Left ventricle myocardium superior (tissue), 1 donor: Measurements from ENCODE around the gene ZBTB38. TPM values are rescaled to one million over a fixed set of nuclear protein-coding genes. Genes with fewer than 3 reads are reported as not detected.

Experiments used
- ATAC-seq: fragments of 200-7000 bp; cut with Tn5 transposase; one replicate; pipeline ENCODE4 v1.9.1; 2020; ENCODE audit warnings: mild to moderate bottlenecking, moderate library complexity
- DNase-seq: peaks from one replicate; pipeline ENCODE4 v3.0.0-alpha.2; 2020
- intact Hi-C: fragments of 100-400 bp; cut with micrococcal nuclease; formaldehyde crosslinking; loops from one replicate; pipeline ENCODE4 v1.11.0; 2022
- total RNA-seq: library from RNA; stranded (reverse); fragmentation: NEBNext Ultra II Directional; extraction: Animal tissue kit (Norgen Biotek cat#: 25700); gene quantifications from one replicate; pipeline ENCODE4 v1.2.1, GENCODE V29; 2021
- donor health status: DM: no; HTN: yes; CAD: no; lungs with severe emphysema.

The ZBTB38 gene
- total RNA-seq, 1 donor from 2014 or later: 105 TPM

DNA sequence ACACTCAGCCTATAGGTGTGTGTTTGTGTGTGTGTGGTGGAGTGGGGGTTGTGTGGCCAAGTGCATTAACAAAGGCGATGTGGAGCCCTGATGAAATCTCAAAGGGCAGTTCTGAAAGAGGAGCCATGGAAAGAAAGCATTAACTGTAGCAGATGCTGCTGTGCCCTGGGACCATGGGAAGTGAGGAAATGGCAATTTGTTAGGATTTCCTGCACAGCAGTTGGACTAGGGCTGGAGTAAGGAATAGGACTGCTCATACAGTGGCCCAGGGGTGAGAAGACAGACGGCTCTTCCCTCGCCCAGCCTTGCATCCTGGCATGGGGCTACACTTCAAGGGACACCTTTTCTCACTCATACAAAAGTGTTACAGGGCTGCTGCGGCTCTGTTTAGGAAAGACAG lies 12.3 kb upstream of the ZBTB38 start:
- no peak for ATAC-seq
- intact Hi-C loops: no loop called here

DNA sequence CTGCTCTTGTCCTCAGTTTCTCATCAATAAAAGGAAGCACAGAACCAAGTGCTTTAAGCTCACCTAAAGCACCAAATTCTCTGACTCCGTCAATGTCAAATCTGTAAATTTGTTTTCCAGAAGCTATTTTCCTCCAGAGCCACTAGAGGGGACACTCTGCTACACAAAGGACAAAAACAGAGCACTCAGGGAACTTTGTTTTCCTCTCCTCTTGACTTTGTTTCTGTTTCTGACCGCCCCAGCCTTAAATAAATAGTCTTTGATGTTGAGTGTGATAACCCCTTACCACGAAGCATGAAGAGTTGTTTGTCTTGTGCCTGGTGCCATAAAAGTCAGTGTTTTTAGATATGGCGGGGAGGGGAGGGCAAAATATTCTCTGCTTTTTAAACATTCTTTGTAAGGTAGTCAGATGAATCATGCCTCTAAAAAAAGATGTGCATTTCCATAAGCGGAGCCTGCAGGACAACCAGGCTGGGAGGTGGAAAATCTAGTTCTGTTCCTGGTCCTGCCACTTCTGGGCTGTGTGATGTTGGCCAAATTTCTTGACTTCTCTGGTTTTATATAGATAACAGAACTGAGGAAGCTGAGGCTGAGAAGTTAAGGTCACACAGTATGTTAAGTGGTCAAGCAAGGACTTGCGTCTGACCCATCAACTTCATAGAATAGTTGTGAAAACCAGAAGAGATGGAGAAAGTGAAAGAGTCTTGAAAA lies 7.3 kb upstream of the ZBTB38 start:
- peak; percentile 84 for ATAC-seq
- no peak for DNase-seq

More for the DNA sequence above, 12.3 kb upstream of the ZBTB38 start:
- no peak for DNase-seq

DNA sequence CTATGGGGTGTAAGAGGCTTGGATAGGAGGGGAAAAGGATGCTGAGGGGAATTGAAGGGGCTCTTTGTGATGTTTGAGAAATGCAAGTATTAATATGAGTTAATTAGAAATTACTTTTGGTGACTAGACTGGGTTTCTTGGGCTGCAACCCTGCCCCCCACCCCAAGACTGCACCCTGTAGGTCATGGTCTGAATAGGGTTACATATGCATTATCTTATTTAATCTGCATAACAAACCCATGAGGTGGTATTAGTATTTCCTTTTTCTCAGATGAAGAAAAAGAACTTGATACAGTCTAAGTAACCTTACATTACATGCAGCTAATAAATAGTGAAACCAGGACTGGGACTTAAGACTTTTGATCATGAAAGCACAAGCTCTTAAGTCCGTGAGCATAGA lies 5.6 kb upstream of the ZBTB38 start:
- ATAC-seq: no peak
- intact Hi-C loops: loop anchor here (10.0 kb wide), 1 partner anchor 48 kb away; no protein-coding TSS in a partner anchor

More for the DNA sequence above, 7.3 kb upstream of the ZBTB38 start:
- intact Hi-C loops: loop anchor here (2.0 to 10.0 kb wide), 2 partner anchors 46 to 92 kb away; no protein-coding TSS in a partner anchor

DNA sequence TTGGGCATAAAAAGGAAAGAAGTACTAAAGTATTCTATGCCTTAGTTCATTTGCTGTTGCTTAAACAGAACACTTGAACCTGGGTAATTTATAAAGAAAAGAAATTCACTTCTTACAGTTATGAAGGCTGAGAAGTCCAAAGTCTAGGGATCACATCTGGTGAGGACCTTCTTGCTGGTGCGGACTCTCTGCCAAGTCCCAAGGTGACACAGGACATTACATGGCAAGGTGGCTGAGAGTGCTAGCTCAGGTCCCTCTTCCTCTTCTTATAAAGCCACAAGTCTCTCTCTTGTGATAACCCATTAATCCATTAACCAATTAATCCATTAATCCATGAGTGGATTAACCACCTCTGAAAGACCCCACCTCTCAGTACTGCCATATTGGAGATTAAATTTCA lies 3.1 kb upstream of the ZBTB38 start:
- no peak for DNase-seq
- no peak for ATAC-seq
- intact Hi-C loops: loop anchor here (10.0 kb wide), 1 partner anchor 50 kb away; no protein-coding TSS in a partner anchor

More for the DNA sequence above, 5.6 kb upstream of the ZBTB38 start:
- DNase-seq: no peak

DNA sequence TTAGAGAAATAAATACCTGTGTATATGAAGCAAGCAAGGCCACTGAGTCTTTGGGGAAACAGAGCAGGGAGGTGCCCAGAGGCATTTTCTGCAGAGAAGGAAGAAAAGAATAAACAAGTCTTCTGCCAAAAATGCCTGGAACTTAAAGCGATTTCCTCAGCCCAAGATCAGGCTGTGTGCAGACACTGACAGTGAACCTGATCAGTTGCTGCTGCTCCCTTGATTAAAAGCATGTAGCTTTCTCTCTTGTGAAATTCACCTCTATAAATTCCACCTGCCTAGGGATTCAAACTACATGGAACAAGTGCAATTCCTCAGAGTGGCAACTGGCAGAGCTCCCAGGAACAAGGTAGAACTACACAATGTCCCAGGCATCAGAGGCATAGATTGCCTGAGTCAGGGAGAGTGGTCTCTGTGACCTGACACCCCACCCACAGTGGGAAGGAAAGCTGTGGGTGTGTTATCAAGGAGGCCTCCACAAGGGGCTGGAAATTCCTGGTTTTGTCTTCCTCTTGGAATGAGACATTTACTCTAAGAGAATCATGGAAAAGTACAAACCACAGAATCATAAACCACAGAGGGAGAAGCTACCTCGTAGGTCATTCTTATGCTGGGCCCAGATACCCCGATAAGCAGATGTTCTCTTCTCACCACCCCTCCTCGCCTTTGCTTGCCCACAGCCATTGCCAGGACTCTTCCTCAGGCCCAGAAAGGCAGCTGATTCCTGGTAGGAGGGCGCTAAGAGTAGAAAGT lies 1.8 kb upstream of the ZBTB38 start:
- intact Hi-C loops: loop anchor here (10.0 kb wide), 1 partner anchor 52 kb away; no protein-coding TSS in a partner anchor
- DNase-seq (peak; percentile 32), ATAC-seq (peak; percentile 7)

DNA sequence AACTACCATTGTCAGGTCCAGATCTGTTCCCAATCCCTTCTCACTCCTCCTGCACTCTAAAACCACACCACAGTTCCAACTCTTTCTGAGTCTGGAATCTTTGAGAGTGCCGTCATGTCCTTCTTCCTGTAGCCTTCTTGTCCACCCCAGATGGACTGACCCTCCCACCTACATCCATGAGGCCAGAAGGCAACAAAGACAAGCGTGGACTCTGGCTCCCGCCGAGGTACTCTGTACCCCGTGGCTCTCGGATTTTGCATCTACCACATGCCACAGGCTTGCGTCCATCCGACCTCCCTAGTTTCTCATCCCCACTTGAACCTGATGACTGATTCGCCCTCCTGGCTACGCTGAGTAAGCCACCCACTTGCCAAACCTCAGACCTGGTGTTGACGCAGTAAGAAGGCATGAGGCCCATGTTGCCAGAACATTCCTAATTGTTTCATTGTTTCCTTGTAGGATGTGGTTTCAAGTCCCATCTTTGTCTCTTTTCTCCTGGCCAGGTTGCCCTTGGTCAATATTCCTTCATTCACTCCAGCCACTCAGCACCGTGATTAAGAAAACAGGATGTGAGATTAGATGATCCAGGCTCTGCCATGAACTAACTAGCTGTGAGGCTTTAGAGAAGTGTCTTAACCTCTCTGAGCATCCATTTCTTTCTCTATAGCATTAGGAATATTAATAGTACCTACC lies 1.1 kb upstream of the ZBTB38 start:
- intact Hi-C loops: loop anchor here (10.0 kb wide), 1 partner anchor 52 kb away; no protein-coding TSS in a partner anchor
- DNase-seq (no peak), ATAC-seq (no peak)

DNA sequence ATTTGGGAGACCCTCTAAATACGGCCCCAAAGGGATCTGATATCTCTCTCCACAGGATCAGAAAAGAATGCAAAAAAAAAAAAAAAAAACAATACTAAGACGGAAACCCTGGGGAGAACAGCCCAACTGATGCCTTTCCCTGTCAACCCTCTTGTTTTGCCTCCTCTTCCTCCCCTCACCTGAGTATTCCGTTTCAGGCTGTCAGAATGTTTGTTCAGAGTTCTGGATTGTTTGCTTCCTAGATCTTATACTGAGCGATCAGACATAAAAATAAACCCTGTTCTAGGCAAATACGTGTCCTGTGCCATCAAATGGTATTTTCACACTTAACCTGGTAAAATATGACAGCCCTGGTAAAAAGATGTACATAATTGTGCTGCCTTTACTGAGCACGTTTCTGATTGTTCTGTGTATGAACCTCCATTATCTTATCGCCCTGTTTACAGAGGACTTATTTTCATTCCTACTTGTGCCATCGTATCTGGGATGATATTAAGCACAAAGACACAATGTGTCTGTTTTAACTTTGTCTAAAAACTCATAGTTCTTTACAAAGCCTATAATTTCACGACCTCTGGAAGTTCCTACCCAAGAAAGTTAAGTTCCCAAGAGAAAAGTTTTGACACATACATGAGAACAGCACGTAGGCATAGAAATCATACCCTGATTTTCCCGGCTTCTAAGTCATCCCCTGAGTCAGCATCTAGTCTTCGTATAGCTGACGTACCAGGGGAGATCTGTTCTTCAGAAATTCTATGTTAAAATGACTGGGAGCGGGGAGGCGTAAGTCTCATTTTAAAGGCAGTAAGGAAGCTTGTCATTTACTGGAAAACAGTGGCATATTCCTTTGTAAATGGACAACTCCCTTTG lies 856 bp downstream of the ZBTB38 start:
- no peak for ATAC-seq
- no peak for DNase-seq
- intact Hi-C loops: loop anchor here (10.0 kb wide), 1 partner anchor 54 kb away; no protein-coding TSS in a partner anchor

DNA sequence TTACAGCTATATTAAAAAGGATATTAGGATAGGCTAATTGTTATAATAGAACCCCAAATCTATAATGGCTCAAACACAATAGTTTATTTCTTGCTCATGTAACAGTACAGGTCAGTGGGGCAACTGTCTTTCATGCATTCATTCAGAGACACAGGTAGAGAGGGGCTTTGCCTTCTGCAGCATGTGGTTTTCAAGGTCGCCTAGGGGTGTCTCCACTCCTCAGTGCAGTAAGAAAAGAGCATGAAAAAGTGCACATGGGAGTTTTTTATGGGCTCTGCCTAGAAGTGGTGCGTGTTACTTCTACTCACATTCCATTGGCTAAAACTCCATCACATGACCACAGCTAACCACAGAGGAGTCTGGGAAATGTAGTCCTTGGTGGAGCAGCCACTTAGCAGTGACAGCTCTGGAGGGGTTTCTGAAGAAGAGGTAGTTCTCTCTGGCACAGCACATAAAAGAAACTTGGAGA lies 1.8 kb downstream of the ZBTB38 start:
- intact Hi-C loops: no loop called here
- ATAC-seq (peak; percentile 68), DNase-seq (no peak)

DNA sequence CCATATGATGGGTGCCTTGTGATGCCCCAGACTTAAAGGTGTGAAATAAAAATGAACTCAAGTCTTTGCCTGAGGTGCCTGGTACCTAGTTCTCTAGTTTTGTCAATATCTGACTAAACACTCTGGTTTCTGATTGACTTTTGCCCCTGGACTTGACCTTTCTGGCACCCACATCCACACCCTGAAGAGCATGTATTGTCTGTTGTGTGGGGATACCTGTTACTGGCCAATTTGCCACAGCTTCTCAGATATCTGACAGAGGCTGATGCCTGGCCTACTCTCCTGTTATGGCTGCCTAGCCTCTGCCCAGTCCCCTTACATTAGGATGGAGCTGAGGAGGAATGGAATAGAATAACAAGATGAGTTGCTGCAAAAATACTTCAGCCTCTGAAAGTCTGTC lies 3.6 kb downstream of the ZBTB38 start:
- intact Hi-C loops: no loop called here
- ATAC-seq: no peak
- DNase-seq: no peak

DNA sequence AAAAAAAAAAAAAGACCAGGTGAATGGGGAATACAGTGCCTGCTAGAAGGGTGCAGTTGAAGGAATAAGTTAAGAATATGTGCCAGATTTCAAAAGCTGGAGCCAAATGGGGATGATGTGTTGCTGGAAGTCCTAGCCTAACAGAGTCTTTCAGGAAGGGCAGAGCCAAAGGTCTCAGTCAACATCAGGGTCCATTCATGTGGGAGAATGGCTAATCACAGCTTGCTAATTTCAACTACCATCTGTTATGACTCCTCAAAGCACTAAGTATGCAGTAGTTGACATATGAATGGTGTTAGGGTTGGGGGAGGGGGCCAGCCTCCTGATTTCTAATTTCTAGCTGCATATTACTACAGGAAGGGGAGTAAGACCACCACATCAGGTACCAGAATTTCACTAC lies 4.4 kb downstream of the ZBTB38 start:
- no peak for DNase-seq
- ATAC-seq: no peak
- intact Hi-C loops: no loop called here

DNA sequence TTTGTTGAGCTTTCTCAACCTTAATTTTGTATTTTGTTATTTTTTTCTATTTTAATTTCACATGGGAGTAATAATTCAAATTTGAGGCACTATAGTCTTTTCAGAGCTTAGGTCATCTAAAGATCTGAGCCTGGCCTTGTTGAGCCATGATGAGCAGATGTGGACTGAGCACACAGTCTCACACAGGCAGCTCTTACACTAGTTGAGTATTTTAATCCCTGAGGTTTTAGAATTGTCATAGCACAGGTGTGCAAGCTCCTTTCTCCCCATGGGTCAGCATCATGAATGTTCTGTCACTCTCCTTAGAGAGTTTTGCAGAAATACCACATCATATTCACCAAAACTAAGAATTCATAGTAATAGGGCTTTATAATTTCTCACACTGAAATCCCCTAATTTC lies 4.9 kb downstream of the ZBTB38 start:
- no peak for DNase-seq
- intact Hi-C loops: no loop called here
- no peak for ATAC-seq

DNA sequence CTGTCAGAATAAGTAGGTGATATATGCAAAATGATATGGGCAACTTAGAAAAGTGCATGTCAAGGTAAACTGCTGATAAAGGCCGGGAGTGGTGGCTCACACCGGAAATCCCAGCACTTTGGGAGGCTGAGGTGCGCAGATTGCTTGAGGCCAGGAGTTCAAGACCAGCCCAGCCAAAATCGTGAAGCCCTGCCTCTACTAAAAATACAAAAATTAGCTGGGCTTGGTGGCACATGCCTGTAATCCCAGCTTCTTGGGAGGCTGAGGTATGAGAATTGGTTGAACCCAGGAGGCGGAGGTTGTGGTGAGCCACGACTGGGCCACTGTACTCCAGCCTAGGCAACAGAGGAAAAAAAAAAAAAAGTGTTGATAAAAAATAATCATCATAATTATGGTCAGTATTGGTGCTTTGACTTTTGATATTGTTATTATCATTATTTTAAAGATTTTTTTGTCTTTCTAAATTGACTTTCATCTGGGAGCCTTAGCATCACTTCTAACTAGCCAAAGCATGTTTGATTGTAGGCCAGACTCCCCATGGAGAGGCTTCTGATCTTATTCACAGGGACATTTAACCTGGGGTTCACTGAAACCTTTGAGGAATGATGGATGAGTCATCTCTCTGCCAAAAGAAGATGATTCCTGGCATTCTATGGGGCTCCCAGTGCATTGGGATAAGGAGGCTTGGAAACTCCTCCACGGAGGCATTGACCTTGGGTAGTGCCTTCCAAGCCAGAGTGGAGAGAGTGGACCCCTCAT lies 5.6 kb downstream of the ZBTB38 start:
- DNase-seq (no peak), ATAC-seq (no peak)
- intact Hi-C loops: no loop called here

DNA sequence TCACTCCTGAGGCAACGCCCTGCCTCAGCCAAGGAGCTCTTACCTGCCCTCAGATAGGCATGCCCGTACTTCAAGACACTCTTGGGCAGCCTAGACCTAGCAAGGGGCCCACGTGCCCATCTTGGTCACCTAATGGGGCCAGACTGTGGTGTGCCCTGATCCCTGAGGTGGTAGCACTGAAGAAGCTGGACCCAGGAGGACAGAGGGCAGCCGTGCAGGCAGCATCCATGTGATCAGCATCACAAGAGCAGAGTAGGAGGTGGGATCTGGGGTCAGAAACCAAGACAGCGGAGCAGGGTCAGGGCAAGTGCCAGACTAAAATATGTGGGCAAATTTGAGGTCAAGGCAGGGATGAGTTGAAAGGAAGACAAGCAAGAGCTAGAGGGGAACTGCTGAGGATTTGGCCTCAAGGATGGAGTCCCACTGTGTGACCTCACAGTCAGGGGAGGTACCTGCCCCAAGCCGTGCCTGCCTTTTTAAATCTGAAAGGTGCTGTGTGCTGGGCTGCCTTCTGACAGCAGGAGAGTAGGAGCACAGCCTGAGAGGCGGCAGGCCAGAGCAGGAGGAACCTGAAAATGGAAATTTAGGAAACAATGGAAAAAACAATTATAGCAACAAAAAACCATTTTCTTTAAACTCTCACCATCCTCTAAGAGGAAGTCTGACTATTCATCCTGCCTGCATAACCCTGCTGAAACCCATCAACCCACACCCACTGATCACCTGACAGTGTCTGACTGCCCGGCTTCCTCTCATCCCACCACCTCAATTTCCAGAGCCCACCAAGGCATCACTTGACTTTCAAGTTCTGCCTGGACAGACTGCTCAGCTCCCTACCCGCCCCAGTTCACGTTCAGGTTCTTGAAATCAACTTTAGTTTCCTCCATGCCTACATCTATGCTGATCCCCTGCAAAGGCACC lies 7.3 kb downstream of the ZBTB38 start:
- DNase-seq (no peak), ATAC-seq (no peak)
- intact Hi-C loops: no loop called here

DNA sequence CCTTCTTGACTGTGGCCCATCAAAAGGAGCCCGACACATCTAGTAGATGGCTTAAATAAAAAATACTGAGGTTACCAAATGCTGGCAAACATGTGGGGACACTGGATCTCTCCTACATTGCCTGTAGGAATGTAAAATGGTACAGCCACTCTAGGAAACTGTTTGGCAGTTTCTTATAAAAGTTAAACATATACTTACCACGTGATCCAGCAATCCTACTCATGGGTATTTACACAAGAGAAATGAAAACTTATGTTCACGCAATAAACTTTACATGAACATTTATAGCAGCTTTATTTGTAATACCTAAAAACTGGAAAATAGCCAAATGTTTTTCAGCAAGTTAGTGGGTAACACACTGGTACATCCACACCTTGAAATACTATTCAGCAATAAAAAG lies 9.1 kb downstream of the ZBTB38 start:
- intact Hi-C loops: no loop called here
- ATAC-seq (no peak), DNase-seq (no peak)

DNA sequence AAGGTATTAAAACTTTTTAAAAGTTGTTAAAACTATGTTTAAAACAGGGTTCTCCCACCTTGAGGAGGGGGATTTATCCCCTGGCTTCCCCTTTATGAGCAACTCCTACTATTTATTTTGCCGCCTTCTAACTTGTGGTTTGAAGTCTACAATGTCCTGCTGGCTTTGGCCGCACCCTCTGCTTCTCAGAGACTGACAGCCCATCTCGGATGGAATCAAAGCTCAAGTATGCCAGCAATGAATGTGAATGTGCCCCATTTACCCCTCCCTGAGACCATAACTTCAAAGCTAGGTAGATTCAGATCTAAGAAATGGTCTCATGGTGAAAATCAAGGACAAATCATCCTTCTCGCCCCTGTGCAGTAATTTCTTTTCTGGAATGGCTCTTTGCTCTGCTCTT lies 10.3 kb downstream of the ZBTB38 start:
- ATAC-seq (no peak), DNase-seq (no peak)
- intact Hi-C loops: no loop called here

DNA sequence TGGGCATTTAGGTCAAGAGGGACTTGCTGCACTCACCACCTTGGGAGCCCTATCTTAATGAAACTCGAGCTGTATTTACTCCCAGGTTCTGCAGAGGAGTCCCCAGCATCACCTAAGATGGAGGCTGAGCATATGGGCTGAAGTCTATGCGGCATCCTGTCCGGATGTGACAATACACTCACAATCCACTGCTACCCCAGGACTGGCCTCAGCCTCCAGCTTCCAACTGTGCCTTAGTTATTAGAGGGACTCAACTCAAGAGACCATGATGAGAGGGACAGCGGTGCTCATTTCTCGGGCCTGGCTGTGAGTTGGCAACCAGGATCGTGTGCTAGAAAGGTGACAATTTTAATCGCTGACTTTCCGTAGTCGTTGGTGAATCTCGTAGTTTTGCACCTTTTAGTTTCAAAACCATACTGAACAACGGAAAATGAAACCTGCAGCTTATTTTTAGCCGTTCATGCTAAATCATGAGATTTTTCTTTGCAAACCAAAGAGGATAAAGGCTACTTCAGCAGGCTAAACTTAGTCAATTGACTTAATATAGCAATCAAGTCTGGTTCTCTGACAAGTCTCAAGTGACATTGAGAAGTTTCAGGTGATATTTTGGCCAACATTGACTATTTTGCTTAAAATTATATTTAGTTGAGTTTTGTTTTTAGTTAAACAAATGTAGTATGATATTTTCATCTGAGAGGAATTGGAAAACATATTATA lies 11.1 kb downstream of the ZBTB38 start:
- no peak for ATAC-seq
- intact Hi-C loops: no loop called here
- DNase-seq: no peak
